Small intestine (tissue), 7 donors: ENCODE data around the gene PLXNA4. TPM values are rescaled to one million over a fixed set of nuclear protein-coding genes. Genes with fewer than 3 reads are reported as not detected.

Source experiments
- DNase-seq, 2 donors: peaks; one replicate each; pipeline versions ENCODE4 v3.0.0 to v3.0.0-alpha.2; 2013
- FAIRE-seq: peaks from 2 replicates; lab custom pipeline; 2012; peaks lifted over from hg19 to GRCh38; lab: Jason Lieb, UNC
- H3K27ac ChIP-seq, 3 donors: one replicate each; pipeline ENCODE4 v1.5.1; 2013; ENCODE audit warnings: low read length in 2 of 3, mild to moderate bottlenecking in 2 of 3, control low read depth in 1 of 3, inconsistent platforms in 1 of 3, low read depth in 1 of 3, moderate library complexity in 1 of 3
- H3K27me3 ChIP-seq, 3 donors: one replicate each; pipeline ENCODE4 v1.6.1; 2013; ENCODE audit warnings: low read length in 3 of 3, inconsistent platforms in 1 of 3; ENCODE audit not compliant: control insufficient read depth in 3 of 3, insufficient read depth in 3 of 3
- H3K36me3 ChIP-seq, 3 donors: one replicate each; pipeline ENCODE4 v1.6.1; 2013; ENCODE audit warnings: low read length in 3 of 3, inconsistent platforms in 1 of 3, low read depth in 1 of 3, mild to moderate bottlenecking in 1 of 3, moderate library complexity in 1 of 3; ENCODE audit not compliant: control insufficient read depth in 3 of 3, insufficient read depth in 2 of 3
- H3K4me1 ChIP-seq, 3 donors: one replicate each; pipeline ENCODE4 v1.6.1; 2013; ENCODE audit warnings: low read length in 2 of 3, inconsistent platforms in 1 of 3, low read depth in 1 of 3, mild to moderate bottlenecking in 1 of 3, moderate library complexity in 1 of 3; ENCODE audit not compliant: control insufficient read depth in 3 of 3, insufficient read depth in 2 of 3
- H3K4me3 ChIP-seq, 3 donors: one replicate each; pipeline ENCODE4 v1.5.1; 2013; ENCODE audit warnings: low read length in 3 of 3, control low read depth in 1 of 3, inconsistent platforms in 1 of 3, low read depth in 1 of 3, mild to moderate bottlenecking in 1 of 3, moderate library complexity in 1 of 3
- H3K9me3 ChIP-seq, 2 donors: one replicate each; pipeline ENCODE4 v1.6.1; 2013; ENCODE audit warnings: low read depth in 1 of 2, low read length in 1 of 2; ENCODE audit not compliant: control insufficient read depth in 2 of 2, insufficient read depth in 1 of 2
- WGBS, 3 donors: extraction: QIAGEN DNeasy Blood & Tissue Kit; methylation state at CpG; one replicate each; pipeline ENCODE4 v1.1.7; 2013; 5-methylcytosine and 5-hydroxymethylcytosine counted together
- polyA plus RNA-seq, 4 donors: library from polyadenylated mRNA; stranded (reverse) in 3 of 4; unstranded in 1 of 4; fragments of 200-250 nt in 3 of 4; fragments of 120-200 nt in 1 of 4; gene quantifications; one replicate each; pipeline versions ENCODE4 v1.2.1 to v1.2.3, GENCODE V29; 2013
- donor health status: healthy with polysubstance abuse.
- donor health status: control.
- donor health status: control.
- donor health status: Bipolar disorder and iron deficiency.
- donor health status: healthy.

Gene PLXNA4
- polyA plus RNA-seq, 4 donors: under 0.01 to 3.9 (median 1.2) TPM; not detected in 1

DNA sequence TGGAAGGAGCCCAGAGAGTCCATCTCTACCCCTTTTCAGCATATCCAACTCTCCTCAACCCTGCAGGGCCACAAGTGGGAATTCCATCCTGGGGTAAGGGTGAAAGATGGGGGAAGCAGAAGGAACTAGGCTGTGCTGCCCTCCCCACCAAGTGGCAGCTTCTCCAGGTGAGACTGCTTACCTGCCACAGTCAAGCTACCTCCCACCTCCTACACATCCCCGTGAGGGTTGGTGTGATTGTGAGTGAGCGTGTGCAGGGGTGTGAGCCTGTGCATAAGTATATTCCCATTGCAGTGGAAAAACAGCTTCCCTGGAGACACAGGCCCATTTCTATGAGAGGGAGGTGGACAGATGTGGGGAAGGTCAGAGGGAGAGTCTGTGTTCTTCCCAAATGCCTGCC, 376.6 kb downstream of the PLXNA4 start:
- no peak for FAIRE-seq
- Histone ChIP-seq H3K27ac (no peak overlapping the region), H3K27me3 (no peaks in the 10 kb centered on the region), H3K4me3 (no peak overlapping the region), H3K36me3 (no peaks in the 10 kb centered on the region), H3K4me1 (no peaks in the 10 kb centered on the region), H3K9me3 (no peaks in the 10 kb centered on the region)
- 74 to 84% (median 77%) methylated on average over 2 of the region's 2 CpGs for WGBS, 3 donors
- no peak for DNase-seq

DNA sequence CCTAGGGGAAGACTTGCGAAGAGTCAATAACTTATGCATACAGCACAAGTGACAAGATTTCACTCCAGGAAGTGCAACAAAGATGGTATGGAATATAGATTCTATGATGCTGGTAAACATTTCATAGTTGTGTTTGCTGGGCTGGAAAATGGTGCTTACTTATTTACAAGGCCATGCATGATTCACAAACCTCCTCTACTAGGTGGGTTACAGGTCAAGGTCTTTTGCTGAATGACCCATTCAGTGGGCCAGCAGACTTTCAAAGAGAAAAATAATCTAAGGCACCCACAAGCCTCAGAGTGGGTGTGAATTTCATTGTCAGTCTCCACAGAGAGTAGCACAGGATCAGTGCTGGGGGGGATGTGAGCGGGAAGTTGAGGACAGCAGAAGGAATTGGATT, 378.5 kb downstream of the PLXNA4 start:
- H3K9me3 ChIP-seq: no peaks in the 10 kb centered on the region
- no peaks in the 10 kb centered on the region for H3K4me1 ChIP-seq
- no peak overlapping the region for H3K4me3 ChIP-seq
- WGBS, 3 donors: 95 to 97% (median 96%) methylated on average over 2 of the region's 2 CpGs
- FAIRE-seq (no peak), DNase-seq (no peak)
- no peak overlapping the region for H3K27ac ChIP-seq
- no peaks in the 10 kb centered on the region for H3K27me3 ChIP-seq
- peaks cover 0 to 2% (median 0%) of the 10 kb centered on the region in 3 donors for H3K36me3 ChIP-seq

DNA sequence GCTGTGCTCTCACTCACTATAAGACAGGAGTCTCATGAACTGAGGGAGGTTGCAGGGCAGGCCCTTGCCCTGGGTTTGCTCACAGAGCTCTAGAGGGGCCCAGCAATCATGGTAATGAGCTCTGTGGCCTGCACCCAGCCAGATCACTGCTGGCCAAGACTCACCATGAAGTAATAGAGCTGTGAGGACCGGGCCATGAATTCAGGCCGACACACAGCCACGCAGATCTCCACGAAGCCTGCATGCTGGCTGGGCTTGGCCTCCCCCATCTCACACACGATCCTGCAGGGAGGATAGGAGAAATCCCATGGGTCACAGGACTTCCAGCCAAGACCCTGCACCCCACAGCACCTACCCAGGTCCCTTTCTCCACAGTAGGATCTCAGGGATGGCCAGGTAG, 382.4 kb downstream of the PLXNA4 start:
- H3K4me1 ChIP-seq: no peaks in the 10 kb centered on the region
- H3K27me3 ChIP-seq: no peaks in the 10 kb centered on the region
- no peak for DNase-seq
- H3K27ac ChIP-seq: no peak overlapping the region
- 82 to 94% (median 93%) methylated on average over 5 of the region's 5 CpGs for WGBS, 3 donors
- no peaks in the 10 kb centered on the region for H3K9me3 ChIP-seq
- peaks cover 0 to 2% (median 0%) of the 10 kb centered on the region in 3 donors for H3K36me3 ChIP-seq
- H3K4me3 ChIP-seq: no peak overlapping the region
- no peak for FAIRE-seq

DNA sequence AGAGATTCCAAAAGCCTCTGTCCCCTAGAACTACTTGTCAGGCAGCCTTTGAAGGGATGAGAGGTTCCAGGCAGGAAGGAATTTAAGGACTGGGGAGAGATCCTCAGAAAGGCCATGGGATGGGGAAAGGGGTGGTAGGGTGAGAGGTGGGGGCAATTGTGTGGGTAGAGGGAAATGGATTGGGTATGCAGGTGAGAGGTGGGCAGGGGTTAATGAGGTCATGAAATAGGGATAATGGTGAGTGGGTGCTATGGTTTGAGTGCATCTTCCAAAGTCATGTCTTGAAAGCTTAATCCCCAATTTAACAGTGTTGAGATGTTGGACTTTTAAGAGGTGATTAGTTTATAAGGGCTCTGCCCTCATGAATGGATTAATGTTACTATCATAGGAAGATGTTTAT, 383.5 kb downstream of the PLXNA4 start:
- no peak overlapping the region for H3K4me3 ChIP-seq
- peaks cover 0 to 3% of the 10 kb centered on the region in 2 donors for H3K9me3 ChIP-seq
- no peak for DNase-seq
- no peaks in the 10 kb centered on the region for H3K4me1 ChIP-seq
- peaks cover 0 to 2% (median 0%) of the 10 kb centered on the region in 3 donors for H3K36me3 ChIP-seq
- no peak overlapping the region for H3K27ac ChIP-seq
- H3K27me3 ChIP-seq: no peaks in the 10 kb centered on the region
- FAIRE-seq: no peak

DNA sequence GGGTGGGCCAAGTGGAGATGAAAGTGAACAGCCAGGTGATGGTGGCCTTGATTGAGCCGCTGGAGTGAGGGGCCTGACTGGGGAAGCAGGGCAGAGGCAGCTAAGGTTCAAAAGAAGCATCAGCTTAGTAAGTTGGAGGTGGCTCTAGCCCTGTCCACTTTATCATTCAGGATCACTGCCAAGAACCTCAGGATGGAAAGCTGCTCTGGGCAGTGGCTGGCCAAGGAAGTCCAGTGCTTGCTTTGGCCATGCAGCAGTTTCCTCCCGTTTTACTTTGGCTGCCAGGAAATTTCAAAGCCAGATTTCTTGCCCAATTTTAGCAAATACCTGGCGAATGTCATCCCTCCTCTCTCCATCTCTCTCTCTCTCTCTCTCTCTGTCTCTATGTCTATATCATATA, 384.9 kb downstream of the PLXNA4 start:
- FAIRE-seq: no peak
- Histone ChIP-seq H3K27ac (no peak overlapping the region), H3K9me3 (peaks cover 0 to 14% of the 10 kb centered on the region in 2 donors), H3K27me3 (no peaks in the 10 kb centered on the region), H3K36me3 (peaks cover 0 to 2% (median 0%) of the 10 kb centered on the region in 3 donors), H3K4me1 (no peaks in the 10 kb centered on the region), H3K4me3 (no peak overlapping the region)
- 71 to 76% (median 75%) methylated on average over 3 of the region's 3 CpGs for WGBS, 3 donors
- no peak for DNase-seq

DNA sequence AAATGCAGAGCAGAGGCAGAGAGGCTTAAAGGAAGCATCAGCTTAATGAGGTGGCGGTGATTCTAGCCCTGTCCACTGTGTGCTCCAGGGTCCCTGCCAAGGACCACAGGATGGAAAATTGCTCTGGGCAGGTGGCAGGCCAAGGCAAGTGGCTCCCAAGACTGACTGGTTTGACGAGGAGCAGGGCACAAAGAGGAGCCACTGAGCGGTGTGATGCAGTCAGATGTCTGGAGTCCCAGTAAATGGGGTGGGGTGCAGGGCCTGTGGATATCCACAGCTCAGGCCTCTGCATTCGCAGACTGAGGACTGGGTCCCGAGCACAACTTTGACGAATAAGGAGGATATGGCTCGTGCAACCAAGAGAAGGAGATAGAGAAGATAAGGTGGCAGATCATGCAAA, 385.6 kb downstream of the PLXNA4 start:
- Histone ChIP-seq H3K27me3 (no peaks in the 10 kb centered on the region), H3K27ac (no peak overlapping the region), H3K9me3 (peaks cover 0 to 19% of the 10 kb centered on the region in 2 donors), H3K4me3 (no peak overlapping the region), H3K4me1 (no peaks in the 10 kb centered on the region), H3K36me3 (peaks cover 0 to 2% (median 0%) of the 10 kb centered on the region in 3 donors)
- WGBS, 3 donors: 86 to 88% (median 88%) methylated on average over 7 of the region's 7 CpGs
- DNase-seq (no peak), FAIRE-seq (no peak)

DNA sequence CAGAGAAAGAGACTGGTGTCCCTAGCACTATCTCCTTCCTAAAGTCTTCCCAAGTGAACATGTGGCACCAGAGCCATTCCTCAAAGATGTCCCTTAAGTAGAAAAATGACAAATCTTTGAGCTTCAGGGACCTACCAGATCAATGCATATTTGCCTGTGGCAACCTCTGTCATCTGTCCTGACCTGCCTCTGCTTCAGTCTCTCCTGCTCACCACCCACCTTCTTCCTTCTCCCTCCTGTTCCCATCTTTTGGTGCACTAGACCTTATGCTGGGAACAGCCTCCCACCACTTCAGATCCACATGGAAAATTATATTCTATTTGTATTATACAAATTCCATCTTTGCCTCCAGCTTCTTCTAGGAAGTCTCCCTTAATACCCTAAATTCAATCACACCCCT, 386.4 kb downstream of the PLXNA4 start:
- DNase-seq: no peak
- FAIRE-seq: no peak
- Histone ChIP-seq H3K9me3 (peaks cover 0 to 19% of the 10 kb centered on the region in 2 donors), H3K27me3 (no peaks in the 10 kb centered on the region), H3K4me3 (no peak overlapping the region), H3K27ac (no peak overlapping the region), H3K4me1 (no peaks in the 10 kb centered on the region), H3K36me3 (peaks cover 0 to 2% (median 0%) of the 10 kb centered on the region in 3 donors)

DNA sequence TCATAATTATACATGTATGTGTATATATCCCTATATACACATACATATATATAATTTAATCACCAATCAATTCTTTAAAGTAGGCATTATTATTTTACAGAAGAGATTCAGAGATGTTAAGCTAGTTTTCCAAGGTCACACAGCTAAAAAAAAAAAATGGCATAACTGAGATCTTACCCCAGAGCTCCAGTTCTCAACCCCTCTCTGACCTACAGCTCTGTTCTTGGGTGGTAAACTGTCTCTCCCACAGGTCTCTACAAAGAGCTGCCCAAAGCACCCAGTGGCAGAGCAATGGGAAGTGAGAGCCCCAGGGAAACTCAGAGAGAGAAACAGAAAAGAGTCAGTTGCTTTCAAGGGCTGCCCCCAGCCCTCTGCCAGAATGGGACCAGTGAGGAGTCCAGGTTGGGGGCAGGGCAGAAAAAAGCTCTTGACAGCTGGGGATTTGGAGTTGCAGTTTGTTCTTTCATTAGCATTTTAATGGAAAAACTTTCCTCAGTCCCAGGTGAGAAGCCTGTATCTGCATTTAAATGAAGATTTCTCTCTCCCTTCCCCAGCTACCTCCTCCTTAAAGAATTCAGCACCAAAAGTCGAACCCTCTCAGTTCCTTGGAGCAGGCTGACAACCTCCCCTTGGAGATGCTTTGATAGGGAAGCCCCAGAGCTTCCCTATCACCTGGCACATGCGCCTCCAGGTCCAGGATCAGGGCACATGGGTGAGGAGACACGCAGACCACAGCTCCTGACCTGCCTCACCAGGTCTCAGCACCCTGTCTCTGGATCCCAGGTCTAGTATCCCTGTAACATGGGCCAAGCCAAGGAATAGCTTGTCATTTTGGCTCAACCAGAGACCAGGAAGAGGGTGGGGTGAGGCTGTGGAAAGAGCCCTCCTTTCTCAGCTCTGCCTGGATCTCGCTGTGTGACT, 388.1 kb downstream of the PLXNA4 start:
- Histone ChIP-seq H3K9me3 (peaks cover 0 to 19% of the 10 kb centered on the region in 2 donors), H3K27ac (no peak overlapping the region), H3K27me3 (no peaks in the 10 kb centered on the region), H3K4me3 (no peak overlapping the region), H3K36me3 (no peaks in the 10 kb centered on the region), H3K4me1 (no peaks in the 10 kb centered on the region)
- 49 to 77% (median 59%) methylated on average over 4 of the region's 4 CpGs for WGBS, 3 donors
- no peak for FAIRE-seq
- no peak for DNase-seq
